Pulmonary artery endothelial cell (primary cell): ENCODE data around the gene CBLN4. TPM values are rescaled to one million over a fixed set of nuclear protein-coding genes. Genes with fewer than 3 reads are reported as not detected.

Experiments
- total RNA-seq: library from RNA; depleted of rRNA; stranded (reverse); fragments of >200 nt; gene quantifications from 2 replicates; pipeline ENCODE4 v1.2.3, GENCODE V29; 2014

The CBLN4 gene
- total RNA-seq, 1 donor from 2014 or later = not detected

Other genes with a start within 250 kb of the CBLN4 start
- not detected in 2 replicates for gene MC3R, start 243.2 kb upstream of the CBLN4 start, total RNA-seq